ENCODE results near the gene HILPDA. TPM values are rescaled to one million over a fixed set of nuclear protein-coding genes. Genes with fewer than 3 reads are reported as not detected.

The HILPDA gene
- total and polyA plus RNA-seq, 2 experiments from 2014 or later = 38.5 to 57.5 TPM

GRCh38 chr7:128406314-128407232 lies 49.1 kb upstream of the HILPDA start:
- no peaks in the 10 kb centered on the region; the same call in 1 of the 2 replicates for H4K20me1 ChIP-seq (replicated peaks; ENCODE audit: insufficient read depth)
- peak overlapping the region; percentile 70 for H3K4me3 Mint-ChIP-seq
- H3K9me3 Mint-ChIP-seq = peaks cover 3% of the 10 kb centered on the region; the same call in 1 of the 3 replicates
- DNase-seq (ENCODE audit: low spot score) = peak; percentile 74
- no peak overlapping the region for H2AFZ ChIP-seq
- peak; percentile 4 for ATAC-seq
- peaks cover 75% of the 10 kb centered on the region for H3K27me3 ChIP-seq (ENCODE audit: insufficient read depth)
- H3K4me1 ChIP-seq (ENCODE audit: insufficient read depth) = peaks cover 30% of the 10 kb centered on the region
- H3K27me3 Mint-ChIP-seq (ENCODE audit: insufficient read depth, low read depth, poor library complexity) = peaks cover 61% of the 10 kb centered on the region
- H3K27ac ChIP-seq (ENCODE audit: low read depth) = no peak overlapping the region
- H3K79me2 ChIP-seq (replicated peaks; ENCODE audit: insufficient read depth) = no peaks in the 10 kb centered on the region
- no peaks in the 10 kb centered on the region for H3K9me2 ChIP-seq (ENCODE audit: insufficient read depth)
- H3K36me3 Mint-ChIP-seq (ENCODE audit: low read depth) = no peaks in the 10 kb centered on the region
- H3K27ac Mint-ChIP-seq = no peak overlapping the region
- peaks cover 44% of the 10 kb centered on the region for H3K4me1 Mint-ChIP-seq
- TF ChIP-seq EZH2 (IDR thresholded peaks at IDR 0.05; ENCODE audit: low read depth, unreplicated experiment) (peak; percentile 67), ETS1 (IDR thresholded peaks at IDR 0.05) (no peak), POLR2AphosphoS5 (IDR thresholded peaks at IDR 0.05; ENCODE audit: low read depth) (no peak)
- H3K4me3 ChIP-seq = peak overlapping the region; percentile 38
- H3F3A ChIP-seq (replicated peaks; ENCODE audit: low read depth) = peaks cover 4% of the 10 kb centered on the region; the same call in 1 of the 2 replicates
- peak overlapping the region; percentile 75 for H3K4me2 ChIP-seq
- no peaks in the 10 kb centered on the region for H3K36me3 ChIP-seq (ENCODE audit: insufficient read depth)

GRCh38 chr7:128407233-128407589 lies 48.5 kb upstream of the HILPDA start:
- peaks cover 60% of the 10 kb centered on the region for H3K27me3 Mint-ChIP-seq (ENCODE audit: insufficient read depth, low read depth, poor library complexity)
- Histone ChIP-seq H2AFZ (no peak overlapping the region), H4K20me1 (replicated peaks; ENCODE audit: insufficient read depth) (no peaks in the 10 kb centered on the region; the same call in 1 of the 2 replicates), H3K4me1 (ENCODE audit: insufficient read depth) (peaks cover 30% of the 10 kb centered on the region), H3K79me2 (replicated peaks; ENCODE audit: insufficient read depth) (no peaks in the 10 kb centered on the region), H3K27ac (ENCODE audit: low read depth) (no peak overlapping the region), H3K36me3 (ENCODE audit: insufficient read depth) (no peaks in the 10 kb centered on the region), H3K9me2 (ENCODE audit: insufficient read depth) (no peaks in the 10 kb centered on the region), H3F3A (replicated peaks; ENCODE audit: low read depth) (peaks cover 4% of the 10 kb centered on the region; the same call in 1 of the 2 replicates), H3K4me3 (no peak overlapping the region), H3K27me3 (ENCODE audit: insufficient read depth) (peaks cover 81% of the 10 kb centered on the region), H3K4me2 (no peak overlapping the region)
- no peaks in the 10 kb centered on the region for H3K36me3 Mint-ChIP-seq (ENCODE audit: low read depth)
- H3K9me3 Mint-ChIP-seq = peaks cover 3% of the 10 kb centered on the region; the same call in 1 of the 3 replicates
- ATAC-seq (no peak), DNase-seq (ENCODE audit: low spot score) (no peak)
- H3K4me3 Mint-ChIP-seq = no peak overlapping the region
- H3K4me1 Mint-ChIP-seq = peaks cover 44% of the 10 kb centered on the region
- H3K27ac Mint-ChIP-seq = no peak overlapping the region
- TF ChIP-seq STAT1 (IDR thresholded peaks at IDR 0.05; ENCODE audit: unreplicated experiment) (no peak), EZH2 (IDR thresholded peaks at IDR 0.05; ENCODE audit: low read depth, unreplicated experiment) (no peak), JUNB (IDR thresholded peaks at IDR 0.05; ENCODE audit: unreplicated experiment) (no peak), EZH2phosphoT487 (IDR thresholded peaks at IDR 0.05; ENCODE audit: unreplicated experiment) (no peak), ZNF462 (CRISPR knock-in tag; IDR thresholded peaks at IDR 0.05) (no peak), CREB1 (CRISPR knock-in tag; IDR thresholded peaks at IDR 0.05; ENCODE audit: low read depth) (no peak), REST (IDR thresholded peaks at IDR 0.05; ENCODE audit: unreplicated experiment) (no peak), POLR2AphosphoS5 (IDR thresholded peaks at IDR 0.05; ENCODE audit: low read depth) (no peak)
